ENCODE data around the gene NRIP2. TPM values are rescaled to one million over a fixed set of nuclear protein-coding genes. Genes with fewer than 3 reads are reported as not detected.
A peak's percentile ranks its signal among the peaks of the same experiment; 100 is the strongest.

Gene NRIP2
- total and polyA plus RNA-seq, 10 of the 15 experiments (the other 5 are each of a cell fraction or from before 2014, with no cell fraction given): 0.04 to 0.83 (median 0.42) TPM; not detected in 7

DNA sequence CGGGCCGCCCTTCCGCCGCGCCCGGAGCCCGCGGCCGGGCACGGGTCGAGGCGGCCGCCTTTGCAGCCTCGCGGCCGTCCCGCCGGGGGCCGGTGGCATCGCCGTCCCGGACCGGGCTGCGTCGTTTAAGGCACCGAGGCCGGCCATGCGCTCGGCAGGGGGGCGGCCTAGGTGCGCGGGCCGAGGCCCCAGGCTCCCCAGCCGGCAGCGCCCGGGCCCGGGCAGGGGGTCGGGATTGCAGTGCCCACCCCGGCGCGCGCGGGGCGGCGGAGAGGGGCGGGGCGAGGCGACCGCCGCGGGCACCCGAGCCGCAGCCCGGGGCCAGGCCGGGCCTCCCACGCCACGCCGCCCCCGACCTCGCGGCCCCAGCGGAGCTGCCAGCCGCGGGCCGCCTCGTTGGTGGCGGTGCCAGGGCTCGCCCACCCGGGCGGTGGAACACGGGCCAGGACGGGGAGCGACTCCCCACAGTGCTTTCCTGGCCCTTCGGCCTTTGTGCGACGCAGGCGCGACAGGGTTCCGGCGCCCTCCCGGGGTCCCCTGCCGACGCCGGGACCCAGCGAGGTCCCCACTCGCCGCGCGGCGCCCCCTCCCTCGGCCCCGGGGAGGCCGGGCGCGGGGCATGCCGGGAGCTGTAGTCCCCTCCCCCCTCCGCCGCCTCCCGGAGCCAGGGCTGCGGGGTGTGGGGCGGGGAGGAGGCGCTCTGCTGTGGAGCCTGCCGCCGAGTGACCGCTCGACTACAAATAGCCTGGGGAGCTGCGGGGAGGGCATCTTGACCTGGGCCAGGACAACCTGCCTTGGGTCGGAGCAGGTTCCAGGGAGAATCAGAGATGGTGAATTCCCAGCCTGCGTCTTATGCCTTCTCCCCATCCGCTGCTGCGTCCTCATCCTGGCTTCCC, 39.3 kb downstream of the NRIP2 start:
- FAIRE-seq: no peak
- Histone ChIP-seq H2AFZ (ENCODE audit: control insufficient read depth, low read depth, low read length) (peak overlapping the region; percentile 89), H3K9me3 (replicated peaks; ENCODE audit: control insufficient read depth, insufficient read depth, low read length) (no peaks in the 10 kb centered on the region), H3K9ac (ENCODE audit: control insufficient read depth, insufficient read depth, low read length) (peak overlapping the region; percentile 78), H3K4me3 (peak overlapping the region; percentile 90), H3K27me3 (replicated peaks in 1 of 2; ENCODE audit: control insufficient read depth in 2 of 2, insufficient read depth in 2 of 2, low read length in 1 of 2) (peaks cover 0 to 3% of the 10 kb centered on the region in 2 experiments; a peak in 1 of 4 replicates), H3K4me1 (ENCODE audit: control insufficient read depth, insufficient read depth, low read length) (no peaks in the 10 kb centered on the region; the same call in 1 of the 2 replicates), H4K20me1 (ENCODE audit: control insufficient read depth, insufficient read depth) (no peaks in the 10 kb centered on the region; the same call in none of the 2 replicates), H3K79me2 (ENCODE audit: control insufficient read depth, insufficient read depth, low read length) (peaks cover 25% of the 10 kb centered on the region), H3K4me2 (ENCODE audit: control insufficient read depth, insufficient read depth) (peak overlapping the region; percentile 92), H3K36me3 (ENCODE audit: control insufficient read depth in 2 of 2, insufficient read depth in 2 of 2, low read length in 1 of 2) (peaks cover 9 to 17% of the 10 kb centered on the region in 2 experiments), H3K27ac (ENCODE audit: control insufficient read depth, insufficient read depth) (peak overlapping the region; percentile 58)
- ATAC-seq: peak; percentile 92
- RAD21 ChIA-PET (ENCODE audit: unreplicated experiment): interaction anchor here (0.9 to 1.9 kb wide), 3 partner anchors 11 to 18 kb away, joined by 3 to 13 read pairs (median 3); no protein-coding TSS in a partner anchor
- no TSS peak for BruUV-seq (replicated peaks)
- CTCF ChIA-PET: interaction anchor here (0.6 to 2.6 kb wide), 5 partner anchors 10 to 112 kb away, joined by 3 to 25 read pairs (median 5); partner anchors contain the start of gene ITFG2
- in situ Hi-C loops (cut with MboI) (no loop called here), intact Hi-C loops (cut with micrococcal nuclease; ENCODE audit: unreplicated experiment) (loop anchor here (1.0 kb wide), 1 partner anchor 17 kb away; the partner anchor contains the start of gene ITFG2)
- POLR2A ChIA-PET: interaction anchor here (0.5 to 2.4 kb wide), 5 partner anchors 8 to 18 kb away, joined by 3 to 12 read pairs (median 4); no protein-coding TSS in a partner anchor
- no peak for DNase-seq (ENCODE audit: low read depth, low spot score)
- SMC1A ChIA-PET (ENCODE audit: uncharacterized antibody, unreplicated experiment): interaction anchor here (0.6 to 1.4 kb wide), 2 partner anchors 18 to 81 kb away, joined by 3 read pairs; partner anchors contain the start of genes FOXM1 and RHNO1
- under 1% methylated on average over 41 of the region's 111 CpGs for WGBS (ENCODE audit: insufficient coverage, insufficient replicate concordance, low lambda C conversion rate, missing lambda C conversion rate)
- TF ChIP-seq, protein P1, sequence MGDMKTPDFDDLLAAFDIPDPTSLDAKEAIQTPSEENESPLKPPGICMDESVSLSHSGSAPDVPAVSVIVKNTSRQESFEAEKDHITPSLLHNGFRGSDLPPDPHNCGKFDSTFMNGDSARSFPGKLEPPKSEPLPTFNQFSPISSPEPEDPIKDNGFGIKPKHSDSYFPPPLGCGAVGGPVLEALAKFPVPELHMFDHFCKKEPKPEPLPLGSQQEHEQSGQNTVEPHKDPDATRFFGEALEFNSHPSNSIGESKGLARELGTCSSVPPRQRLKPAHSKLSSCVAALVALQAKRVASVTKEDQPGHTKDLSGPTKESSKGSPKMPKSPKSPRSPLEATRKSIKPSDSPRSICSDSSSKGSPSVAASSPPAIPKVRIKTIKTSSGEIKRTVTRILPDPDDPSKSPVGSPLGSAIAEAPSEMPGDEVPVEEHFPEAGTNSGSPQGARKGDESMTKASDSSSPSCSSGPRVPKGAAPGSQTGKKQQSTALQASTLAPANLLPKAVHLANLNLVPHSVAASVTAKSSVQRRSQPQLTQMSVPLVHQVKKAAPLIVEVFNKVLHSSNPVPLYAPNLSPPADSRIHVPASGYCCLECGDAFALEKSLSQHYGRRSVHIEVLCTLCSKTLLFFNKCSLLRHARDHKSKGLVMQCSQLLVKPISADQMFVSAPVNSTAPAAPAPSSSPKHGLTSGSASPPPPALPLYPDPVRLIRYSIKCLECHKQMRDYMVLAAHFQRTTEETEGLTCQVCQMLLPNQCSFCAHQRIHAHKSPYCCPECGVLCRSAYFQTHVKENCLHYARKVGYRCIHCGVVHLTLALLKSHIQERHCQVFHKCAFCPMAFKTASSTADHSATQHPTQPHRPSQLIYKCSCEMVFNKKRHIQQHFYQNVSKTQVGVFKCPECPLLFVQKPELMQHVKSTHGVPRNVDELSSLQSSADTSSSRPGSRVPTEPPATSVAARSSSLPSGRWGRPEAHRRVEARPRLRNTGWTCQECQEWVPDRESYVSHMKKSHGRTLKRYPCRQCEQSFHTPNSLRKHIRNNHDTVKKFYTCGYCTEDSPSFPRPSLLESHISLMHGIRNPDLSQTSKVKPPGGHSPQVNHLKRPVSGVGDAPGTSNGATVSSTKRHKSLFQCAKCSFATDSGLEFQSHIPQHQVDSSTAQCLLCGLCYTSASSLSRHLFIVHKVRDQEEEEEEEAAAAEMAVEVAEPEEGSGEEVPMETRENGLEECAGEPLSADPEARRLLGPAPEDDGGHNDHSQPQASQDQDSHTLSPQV (IDR thresholded peaks at IDR 0.05): peak; percentile 67; the same call in 1 of the 2 replicates
- TF ChIP-seq, protein P2, sequence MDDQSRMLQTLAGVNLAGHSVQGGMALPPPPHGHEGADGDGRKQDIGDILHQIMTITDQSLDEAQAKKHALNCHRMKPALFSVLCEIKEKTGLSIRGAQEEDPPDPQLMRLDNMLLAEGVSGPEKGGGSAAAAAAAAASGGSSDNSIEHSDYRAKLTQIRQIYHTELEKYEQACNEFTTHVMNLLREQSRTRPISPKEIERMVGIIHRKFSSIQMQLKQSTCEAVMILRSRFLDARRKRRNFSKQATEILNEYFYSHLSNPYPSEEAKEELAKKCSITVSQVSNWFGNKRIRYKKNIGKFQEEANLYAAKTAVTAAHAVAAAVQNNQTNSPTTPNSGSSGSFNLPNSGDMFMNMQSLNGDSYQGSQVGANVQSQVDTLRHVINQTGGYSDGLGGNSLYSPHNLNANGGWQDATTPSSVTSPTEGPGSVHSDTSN (IDR thresholded peaks at IDR 0.05; ENCODE audit: insufficient replicate concordance, low read depth, low read length): no peak
- TF ChIP-seq ZNF274 (IDR thresholded peaks at IDR 0.05; ENCODE audit: insufficient read depth, insufficient read length) (no peak), CHD2 (IDR thresholded peaks at IDR 0.05; ENCODE audit: borderline replicate concordance, low read depth, low read length) (peak; percentile 84), LARP7 (IDR thresholded peaks at IDR 0.05) (peak; percentile 66), IKZF2 (IDR thresholded peaks at IDR 0.05) (no peak; a peak in 1 of 4 replicates), YY1 (IDR thresholded peaks at IDR 0.05; ENCODE audit: low read depth, low read length) (peak; percentile 44), SPI1 (IDR thresholded peaks at IDR 0.05; ENCODE audit: borderline replicate concordance, insufficient read depth, low read depth, low read length) (no peak), IKZF1 (conservative IDR thresholded peaks at IDR 0.05) (peak; percentile 78), NR2C1 (IDR thresholded peaks at IDR 0.05) (peak; percentile 59), RFX5 (IDR thresholded peaks at IDR 0.05; ENCODE audit: low read depth, low read length) (no peak), TCF12 (IDR thresholded peaks at IDR 0.05; ENCODE audit: low read depth, low read length) (0 out of 2 replicates have a peak, but pooled peaks have one; percentile 26), KAT2A (conservative IDR thresholded peaks at IDR 0.05; ENCODE audit: control insufficient read depth, low read depth, low read length) (no peak), RUNX3 (IDR thresholded peaks at IDR 0.05; ENCODE audit: low read length) (0 out of 2 replicates have a peak, but pooled peaks have one; percentile 2), STAT1 (conservative IDR thresholded peaks at IDR 0.05) (0 out of 2 replicates have a peak, but pooled peaks have one; percentile 40)
